ENCODE measurements around the gene PTTG1IP2.
A peak's percentile ranks its signal among the peaks of the same experiment; 100 is the strongest.

Gene PTTG1IP2

GRCh38 chr7:90483251-90483650 is 13.8 kb downstream of the PTTG1IP2 start:
- DNase-seq = no peak

GRCh38 chr7:90484706-90485105 is 15.3 kb downstream of the PTTG1IP2 start:
- no peak for DNase-seq

DNA sequence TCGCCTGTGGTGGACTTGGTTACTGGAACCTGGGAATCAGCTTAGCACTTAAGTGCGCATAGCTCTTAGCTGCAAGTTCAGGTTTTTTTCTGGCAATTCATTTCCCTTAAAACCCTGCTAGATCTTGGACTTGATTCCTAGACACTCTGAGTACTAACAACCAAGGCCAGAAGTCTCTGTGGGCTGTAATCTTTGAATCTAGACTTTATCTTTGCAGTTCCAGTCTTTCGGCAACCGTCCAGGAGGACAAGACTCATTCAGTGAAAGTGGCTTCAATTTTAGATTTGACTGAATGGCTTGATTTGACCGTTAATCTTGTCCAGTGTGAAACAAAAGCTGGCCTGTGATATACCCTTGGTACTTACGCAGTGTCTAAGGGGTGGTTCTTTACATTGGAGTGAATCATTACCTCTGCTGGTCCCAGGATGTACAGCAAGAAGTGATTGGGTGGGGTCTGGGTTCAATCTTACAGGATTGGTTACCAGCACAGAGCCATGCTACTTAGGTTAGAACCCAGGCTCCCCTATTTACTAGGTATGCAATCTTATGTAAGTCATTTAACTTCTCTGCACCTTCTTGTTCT is 16.4 kb downstream of the PTTG1IP2 start:
- no peak for DNase-seq

- no peak for DNase-seq
Observed at GRCh38 chr7:90487808-90488207, 18.4 kb downstream of the PTTG1IP2 start.

DNA sequence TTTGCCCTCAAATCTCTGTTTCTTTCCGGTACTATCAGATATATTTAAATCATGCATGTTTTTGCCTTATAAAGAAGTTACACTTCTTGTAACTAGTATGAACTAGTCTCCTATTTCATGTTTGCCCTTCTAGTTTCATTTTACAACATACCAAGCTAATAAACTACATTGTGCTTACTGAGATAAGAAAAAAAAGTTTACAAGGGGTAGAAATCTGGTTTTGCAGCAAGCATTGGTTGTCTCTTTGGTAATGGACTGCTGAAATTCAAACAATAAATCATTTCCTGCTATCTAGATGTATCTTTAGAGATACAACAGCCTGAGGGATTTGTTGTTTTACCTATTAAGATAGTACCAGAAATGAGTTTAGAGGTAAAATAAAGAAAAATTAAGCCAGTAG is 18.8 kb downstream of the PTTG1IP2 start:
- DNase-seq = no peak

DNA sequence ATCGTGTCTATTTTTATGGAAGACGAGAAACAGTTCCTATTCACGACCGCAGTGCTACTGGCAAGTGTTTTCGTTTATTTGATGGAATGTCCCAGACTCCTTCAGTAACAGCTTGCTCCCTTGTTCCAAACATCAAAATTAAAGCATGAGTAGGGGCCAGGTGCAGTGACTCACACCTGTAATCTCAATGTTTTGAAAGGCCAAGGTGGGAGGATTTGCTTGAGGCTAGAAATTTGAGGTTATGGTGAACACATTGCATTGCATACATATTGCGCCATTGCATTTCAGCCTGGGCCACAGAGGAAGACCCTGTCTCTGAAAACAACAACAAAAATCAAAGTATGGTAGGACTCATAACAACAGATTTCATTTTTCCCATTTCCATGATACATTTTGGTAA is 22.8 kb downstream of the PTTG1IP2 start:
- DNase-seq = no peak

- DNase-seq = no peak
Observed at GRCh38 chr7:90495241-90495640, 25.8 kb downstream of the PTTG1IP2 start.

DNA sequence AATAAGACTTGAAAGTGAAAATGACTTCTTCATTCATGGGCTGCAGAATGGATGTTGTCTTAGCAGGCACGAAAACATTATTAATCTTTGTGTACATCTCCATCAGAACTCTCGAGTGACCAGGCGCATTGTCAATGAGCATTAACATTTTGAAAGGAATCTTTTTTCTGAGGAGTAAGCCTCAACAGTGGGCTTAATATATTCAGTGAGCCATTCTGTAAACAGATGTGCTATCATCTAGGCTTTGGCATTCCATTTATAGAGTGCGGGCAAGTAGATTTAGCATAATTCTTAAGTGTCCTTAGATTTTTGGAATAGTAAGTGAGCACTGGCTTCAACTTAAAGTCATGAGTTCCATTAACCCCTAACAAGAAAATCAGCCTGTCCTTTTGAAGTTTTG is 33.1 kb downstream of the PTTG1IP2 start:
- no peak for DNase-seq

DNA sequence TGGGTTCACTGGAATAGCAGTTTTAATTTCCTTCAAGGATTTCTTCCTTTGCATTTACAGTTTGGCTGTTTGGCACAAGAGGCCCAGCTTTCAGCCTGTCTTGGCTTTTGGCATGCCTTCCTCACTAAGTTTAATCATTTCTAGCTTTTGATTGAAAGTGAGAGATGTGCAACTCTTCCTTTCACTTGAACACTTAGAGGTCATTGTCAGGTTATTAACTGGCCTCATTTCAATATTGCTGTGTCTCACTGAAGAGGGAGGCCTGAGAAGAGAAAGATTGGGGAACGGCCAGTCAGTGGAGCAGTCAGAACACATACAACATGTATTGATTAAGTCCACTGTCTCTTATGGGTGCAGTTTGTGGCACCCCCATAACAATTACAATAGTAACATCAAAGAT is 33.9 kb downstream of the PTTG1IP2 start:
- no peak for DNase-seq

- no peak for DNase-seq
Observed at GRCh38 chr7:90507692-90508091, 38.3 kb downstream of the PTTG1IP2 start.

DNA sequence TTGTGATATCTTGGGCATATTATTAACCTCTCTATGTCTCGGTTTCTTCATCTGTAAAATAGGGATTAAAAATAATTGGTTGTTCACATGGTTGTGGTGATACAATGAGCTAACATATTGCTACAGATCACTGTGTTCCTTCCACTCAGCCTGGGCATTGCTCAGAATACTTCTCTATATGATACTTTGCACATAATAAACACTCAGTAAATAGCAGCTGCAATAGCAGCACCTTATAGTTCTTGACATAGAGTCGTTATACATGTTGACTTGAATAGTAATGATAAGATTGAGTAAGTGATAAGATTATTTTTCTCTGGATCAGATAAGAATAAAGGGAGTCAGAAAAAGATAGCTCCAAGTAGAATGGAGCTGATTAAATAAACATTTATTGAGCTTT is 42.3 kb downstream of the PTTG1IP2 start:
- DNase-seq = no peak

- DNase-seq = no peak
Observed at GRCh38 chr7:90512821-90513254, 43.4 kb downstream of the PTTG1IP2 start.

DNA sequence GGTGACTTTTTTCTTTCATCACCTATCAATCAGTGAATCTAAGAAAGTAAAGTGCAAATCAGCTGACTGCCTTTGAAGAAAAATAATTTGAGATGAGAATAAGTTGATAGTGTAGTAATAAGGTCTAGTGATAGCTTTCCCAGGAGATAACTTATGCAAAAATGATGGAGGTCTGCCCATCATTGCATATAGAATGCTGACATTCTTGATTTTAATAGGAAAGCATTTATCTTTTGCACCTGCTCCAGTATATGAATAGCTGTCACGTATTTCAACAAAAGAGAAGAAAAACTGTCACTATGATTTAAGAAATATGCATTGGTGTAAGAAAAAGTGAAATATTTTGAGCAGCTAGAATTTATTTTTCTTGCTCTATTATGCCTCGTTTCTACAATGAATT is 46.8 kb downstream of the PTTG1IP2 start:
- DNase-seq = no peak

- DNase-seq = peak; percentile 26 to 27
Observed at GRCh38 chr7:90518630-90519029, 49.2 kb downstream of the PTTG1IP2 start.

DNA sequence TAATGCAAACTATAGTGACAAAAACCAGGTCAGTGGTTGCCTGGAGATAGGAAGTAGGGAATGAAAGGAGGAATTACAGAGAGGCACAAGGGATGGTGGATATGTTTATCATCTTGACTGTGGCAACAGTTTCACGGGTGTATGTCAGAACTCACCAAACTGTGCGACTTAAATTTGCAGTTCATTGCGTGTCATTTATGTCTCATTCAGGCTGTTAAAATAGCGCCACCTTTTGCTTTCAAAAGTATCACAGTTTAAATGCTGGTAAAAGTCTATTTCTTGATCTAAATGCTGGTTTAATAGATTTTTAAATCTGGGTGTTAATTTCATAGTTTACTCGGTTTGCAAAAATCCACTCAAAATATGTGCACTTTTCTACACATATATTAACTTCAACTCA is 51.0 kb downstream of the PTTG1IP2 start:
- no peak for DNase-seq

DNA sequence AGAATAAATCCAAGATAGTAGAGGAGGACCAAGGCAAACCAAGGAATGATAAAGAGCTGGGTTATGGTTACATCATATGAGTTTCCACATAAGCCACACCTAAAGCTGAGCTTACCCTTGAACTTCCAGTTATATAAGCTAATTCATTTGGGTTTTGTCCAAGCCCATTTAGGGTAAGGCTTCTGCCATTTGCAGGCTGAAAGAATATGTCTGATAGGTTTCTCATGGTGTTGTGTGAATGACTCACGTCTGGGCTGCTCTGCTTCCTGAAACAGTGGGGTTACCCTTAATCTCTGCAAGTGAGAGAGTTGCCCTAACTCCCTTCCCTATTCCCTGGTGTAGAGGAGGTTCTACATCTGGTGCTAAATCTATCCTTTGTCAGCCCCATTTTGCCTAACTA is 60.8 kb downstream of the PTTG1IP2 start:
- DNase-seq = no peak

- no peak for DNase-seq
Observed at GRCh38 chr7:90532231-90532929, 62.9 kb downstream of the PTTG1IP2 start.

DNA sequence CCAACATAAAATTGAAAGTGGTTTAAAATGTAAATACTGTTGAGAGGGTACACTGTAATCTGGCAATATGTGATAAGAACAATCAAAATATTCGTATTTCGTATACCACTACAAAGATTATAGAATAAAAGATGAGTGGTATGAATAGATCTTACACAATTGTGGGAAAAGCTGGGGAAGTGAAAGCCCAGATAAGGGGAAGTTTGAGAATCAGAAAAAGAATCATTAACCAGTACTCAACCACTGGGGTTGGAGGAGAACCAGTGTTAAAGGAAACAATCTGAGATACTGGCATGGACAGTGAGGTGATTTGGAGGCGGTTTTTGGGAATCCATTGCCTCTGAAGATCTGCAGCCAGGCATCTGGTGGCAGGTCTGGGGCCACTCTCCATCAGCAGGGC is 67.0 kb downstream of the PTTG1IP2 start:
- no peak for DNase-seq

- DNase-seq = no peak
Observed at GRCh38 chr7:90538405-90538804, 69.0 kb downstream of the PTTG1IP2 start.

GRCh38 chr7:90540406-90540805 is 71.0 kb downstream of the PTTG1IP2 start:
- no peak for DNase-seq

GRCh38 chr7:90551036-90551435 is 81.6 kb downstream of the PTTG1IP2 start:
- DNase-seq = no peak

- DNase-seq = no peak
Observed at GRCh38 chr7:90552521-90552920, 83.1 kb downstream of the PTTG1IP2 start.

DNA sequence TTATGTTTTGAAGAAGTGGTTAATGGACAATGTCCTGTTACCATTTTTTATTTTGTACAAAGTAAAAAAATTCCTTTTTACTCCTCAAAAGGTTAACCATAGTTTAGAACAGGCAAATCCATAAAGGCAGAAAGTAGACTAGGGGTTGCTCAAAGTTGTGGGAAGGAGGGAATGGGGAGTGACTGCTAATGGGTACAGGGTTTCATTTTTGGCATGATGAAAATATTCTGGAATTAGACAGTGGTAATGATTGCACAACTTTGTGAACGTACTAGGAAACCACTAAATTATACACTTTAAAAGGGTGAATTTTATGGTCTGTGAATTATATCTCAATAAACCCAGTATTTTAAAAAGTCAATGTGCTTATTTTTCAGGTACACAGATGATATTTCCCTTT is 91.3 kb downstream of the PTTG1IP2 start:
- no peak for DNase-seq

All from NCI-H1930 (cell line).